ENCODE results near the gene CD1E.
"Not testable (repeated sequence)": the region's sequence is repeated elsewhere in the genome, so short reads cannot be mapped to it uniquely, and the experiment has no call there.

The CD1E gene

GRCh38 chr1:158362941-158363340 lies 9.2 kb downstream of the CD1E start:
- DNase-seq (ENCODE audit: low read depth in 2 of 2): no peak

- no peak for DNase-seq (ENCODE audit: low read depth in 2 of 2)
Observed at GRCh38 chr1:158366783-158367182, 13.1 kb downstream of the CD1E start.

GRCh38 chr1:158371188-158371953 lies 17.7 kb downstream of the CD1E start:
- DNase-seq (ENCODE audit: low read depth in 2 of 2): peak; percentile 6 to 11

- not testable (repeated sequence) for DNase-seq (ENCODE audit: low read depth in 2 of 2)
Observed at GRCh38 chr1:158374101-158374500, 20.4 kb downstream of the CD1E start.

GRCh38 chr1:158374860-158375259 lies 21.2 kb downstream of the CD1E start:
- DNase-seq (ENCODE audit: low read depth in 2 of 2): no peak

- DNase-seq (ENCODE audit: low read depth in 2 of 2): no peak
Observed at GRCh38 chr1:158390331-158390730, 36.6 kb downstream of the CD1E start.

- no peak for DNase-seq (ENCODE audit: low read depth in 2 of 2)
Observed at GRCh38 chr1:158391099-158391498, 37.4 kb downstream of the CD1E start.

- no peak for DNase-seq (ENCODE audit: low read depth in 2 of 2)
Observed at GRCh38 chr1:158393476-158393875, 39.8 kb downstream of the CD1E start.

GRCh38 chr1:158396646-158397045 lies 43.0 kb downstream of the CD1E start:
- DNase-seq (ENCODE audit: low read depth in 2 of 2): no peak

- no peak for DNase-seq (ENCODE audit: low read depth in 2 of 2)
Observed at GRCh38 chr1:158398818-158399514, 45.3 kb downstream of the CD1E start, which contains the start of gene OR10T2. TSS of gene OR10T2 (minus strand) at chr1:158399466. CDS start at chr1:158399466, 0 bp downstream.

- no peak for DNase-seq (ENCODE audit: low read depth in 2 of 2)
Observed at GRCh38 chr1:158400871-158401270, 47.2 kb downstream of the CD1E start.

GRCh38 chr1:158407092-158407491 lies 53.4 kb downstream of the CD1E start:
- DNase-seq (ENCODE audit: low read depth in 2 of 2): no peak

Data from stimulated activated CD8-positive, alpha-beta memory T cell treated with anti-CD3 and anti-CD28 coated beads, Interleukin-2, amount 100 ng/mL, for 48 hours (primary cell).